CD4-positive, alpha-beta T cell treated with Interleukin-6 at 100 ng/mL for 8 hours (primary cell): ENCODE results near the gene KASH5.
"Not testable (repeated sequence)": the region's sequence is repeated elsewhere in the genome, so short reads cannot be mapped to it uniquely, and the experiment has no call there.

Experiments
- DNase-seq: peaks from one replicate; pipeline ENCODE4 v3.0.0-alpha.2; 2020; ENCODE audit warnings: mixed read lengths, low spot score

Gene KASH5

DNA sequence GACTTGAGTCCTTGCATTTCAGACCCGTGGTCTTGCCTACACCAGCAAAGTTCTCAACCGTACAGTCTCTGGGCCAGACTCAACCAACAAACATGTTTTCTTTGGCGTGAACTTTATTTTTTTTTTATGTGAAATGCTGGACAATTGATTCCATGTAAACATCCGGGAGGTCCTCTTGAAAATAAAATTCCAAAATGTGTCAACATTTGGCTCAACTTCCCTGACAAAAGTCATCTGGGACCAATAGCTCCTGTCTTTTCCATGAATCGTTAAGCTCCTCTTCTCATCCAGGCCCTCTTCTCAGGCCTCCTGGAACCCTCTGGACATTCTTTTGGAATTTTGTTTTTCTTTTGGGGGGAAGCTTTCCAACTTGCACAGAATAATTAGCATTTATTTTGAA lies 67.7 kb downstream of the KASH5 start:
- DNase-seq = no peak

DNA sequence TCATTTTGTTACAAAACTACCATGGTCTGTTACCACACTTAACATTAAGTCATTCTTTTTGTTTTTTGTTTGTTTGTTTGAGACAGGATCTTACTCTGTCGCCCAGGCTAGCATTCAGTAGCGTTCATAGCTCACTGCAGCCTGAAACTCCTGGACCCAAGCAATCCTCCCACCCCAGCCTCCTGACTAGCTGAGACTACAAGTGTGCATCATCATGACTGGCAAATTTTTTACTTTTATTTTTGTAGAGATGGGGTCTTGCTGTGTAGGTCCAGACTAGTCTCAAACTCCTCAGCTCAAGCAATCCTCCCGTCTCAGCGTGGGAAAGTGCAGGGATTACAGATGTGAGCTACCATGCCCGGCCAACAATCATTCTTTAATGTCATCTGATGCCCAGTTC lies 68.3 kb downstream of the KASH5 start:
- DNase-seq = no peak

DNA sequence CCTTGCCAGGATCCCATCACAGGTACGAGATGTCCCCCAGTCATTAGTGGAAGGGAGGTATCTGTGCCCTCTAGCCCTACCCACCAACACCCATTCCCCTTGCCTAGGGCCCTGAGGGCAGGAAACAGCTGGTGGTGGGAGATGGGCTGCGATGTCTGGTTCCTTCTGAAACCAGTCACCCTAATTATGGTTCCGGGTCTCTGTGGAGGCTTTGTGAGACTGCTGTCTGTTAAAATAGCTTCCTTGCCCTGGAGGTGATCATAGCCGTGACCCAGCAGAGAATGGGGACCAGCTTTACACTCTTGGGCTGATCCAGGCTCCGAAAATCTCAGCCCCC lies 70.5 kb downstream of the KASH5 start:
- no peak for DNase-seq

DNA sequence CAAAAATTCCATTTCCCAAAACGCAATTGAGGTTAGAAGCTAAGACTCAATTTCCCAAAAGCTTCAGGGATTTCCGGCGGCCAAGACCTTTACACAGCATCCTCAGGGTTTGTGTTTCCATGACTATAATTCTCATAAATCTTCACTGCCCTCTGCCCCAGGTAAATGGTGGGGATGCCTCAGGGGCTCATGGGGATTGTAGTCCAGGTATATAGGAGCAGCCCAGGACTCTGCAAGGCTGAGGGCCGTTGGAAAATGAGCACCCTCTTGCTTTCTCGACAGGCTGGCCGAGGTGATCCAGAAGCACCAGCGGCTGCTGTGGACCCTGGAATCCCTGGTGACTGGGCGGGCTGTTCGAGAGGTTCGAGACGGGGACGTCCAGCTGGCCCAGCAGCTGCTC lies 71.3 kb downstream of the KASH5 start:
- no peak for DNase-seq

DNA sequence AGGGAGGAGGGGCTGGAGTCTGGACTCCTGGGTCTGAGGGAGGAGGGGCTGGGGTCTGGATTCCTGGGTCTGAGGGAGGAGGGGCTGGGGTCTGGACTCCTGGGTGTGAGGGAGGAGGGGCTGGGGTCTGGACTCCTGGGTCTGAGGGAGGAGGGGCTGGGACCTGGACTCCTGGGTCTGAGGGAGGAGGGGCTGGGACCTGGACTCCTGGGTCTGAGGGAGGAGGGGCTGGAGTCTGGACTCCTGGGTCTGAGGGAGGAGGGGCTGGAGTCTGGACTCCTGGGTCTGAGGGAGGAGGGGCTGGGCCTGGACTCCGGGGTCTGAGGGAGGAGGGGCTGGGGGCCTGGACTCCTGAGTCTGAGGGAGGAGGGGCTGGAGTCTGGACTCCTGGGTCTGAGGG lies 73.1 kb downstream of the KASH5 start:
- not testable (repeated sequence) for DNase-seq

DNA sequence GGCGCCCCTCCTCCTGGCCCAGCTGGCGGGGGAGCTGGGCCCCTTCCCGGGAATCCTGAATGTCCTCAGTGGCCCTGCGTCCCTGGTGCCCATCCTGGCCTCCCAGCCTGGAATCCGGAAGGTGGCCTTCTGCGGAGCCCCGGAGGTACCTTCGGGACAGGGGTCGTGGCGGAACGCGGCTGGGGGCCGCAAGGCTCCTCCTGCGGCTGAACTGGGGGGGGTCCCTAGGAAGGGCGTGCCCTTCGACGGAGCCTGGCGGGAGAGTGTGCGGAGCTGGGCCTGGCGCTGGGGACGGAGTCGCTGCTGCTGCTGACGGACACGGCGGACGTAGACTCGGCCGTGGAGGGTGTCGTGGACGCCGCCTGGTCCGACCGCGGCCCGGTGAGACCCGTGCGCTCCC lies 73.6 kb downstream of the KASH5 start:
- DNase-seq = no peak

DNA sequence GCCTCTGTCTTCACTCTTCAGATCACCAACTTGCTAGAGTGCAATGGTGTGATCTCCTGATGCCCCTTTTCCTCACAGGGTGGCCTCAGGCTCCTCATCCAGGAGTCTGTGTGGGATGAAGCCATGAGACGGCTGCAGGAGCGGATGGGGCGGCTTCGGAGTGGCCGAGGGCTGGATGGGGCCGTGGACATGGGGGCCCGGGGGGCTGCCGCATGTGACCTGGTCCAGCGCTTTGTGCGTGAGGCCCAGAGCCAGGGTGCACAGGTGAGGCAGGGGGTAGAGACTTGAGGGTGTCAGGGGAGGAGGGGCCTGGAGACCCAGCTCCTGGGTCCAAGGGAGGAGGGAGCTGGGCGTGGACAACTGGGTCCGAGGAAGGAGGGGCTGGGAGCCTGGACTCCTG lies 74.4 kb downstream of the KASH5 start:
- DNase-seq = no peak

DNA sequence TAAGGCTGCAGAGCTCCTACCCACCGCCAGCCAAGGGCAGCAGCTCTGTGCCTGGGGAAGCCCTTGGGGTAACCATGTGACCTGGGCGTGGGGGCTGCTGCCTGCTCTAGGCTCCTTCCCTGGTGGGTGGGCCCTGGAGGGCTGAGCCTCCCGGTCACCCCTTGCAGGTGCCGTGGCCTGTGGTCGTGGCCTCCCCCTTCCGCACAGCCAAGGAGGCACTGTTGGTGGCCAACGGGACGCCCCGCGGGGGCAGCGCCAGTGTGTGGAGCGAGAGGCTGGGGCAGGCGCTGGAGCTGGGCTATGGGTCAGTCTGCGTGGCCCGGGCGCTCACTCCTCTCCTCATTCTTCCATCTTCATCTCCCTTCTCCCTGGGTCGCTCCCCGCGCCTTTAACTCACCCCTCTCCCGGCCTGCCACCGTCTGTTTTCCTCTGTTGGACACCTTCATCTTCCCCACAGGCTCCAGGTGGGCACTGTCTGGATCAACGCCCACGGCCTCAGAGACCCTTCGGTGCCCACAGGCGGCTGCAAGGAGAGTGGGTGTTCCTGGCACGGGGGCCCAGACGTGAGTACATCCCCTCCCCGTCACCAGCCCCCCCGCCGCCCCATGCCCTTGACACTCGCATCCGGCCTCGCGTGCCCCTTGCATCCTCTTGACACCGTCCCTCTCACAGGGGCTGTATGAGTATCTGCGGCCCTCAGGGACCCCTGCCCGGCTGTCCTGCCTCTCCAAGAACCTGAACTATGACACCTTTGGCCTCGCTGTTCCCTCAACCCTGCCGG lies 76.1 kb downstream of the KASH5 start:
- no peak for DNase-seq

DNA sequence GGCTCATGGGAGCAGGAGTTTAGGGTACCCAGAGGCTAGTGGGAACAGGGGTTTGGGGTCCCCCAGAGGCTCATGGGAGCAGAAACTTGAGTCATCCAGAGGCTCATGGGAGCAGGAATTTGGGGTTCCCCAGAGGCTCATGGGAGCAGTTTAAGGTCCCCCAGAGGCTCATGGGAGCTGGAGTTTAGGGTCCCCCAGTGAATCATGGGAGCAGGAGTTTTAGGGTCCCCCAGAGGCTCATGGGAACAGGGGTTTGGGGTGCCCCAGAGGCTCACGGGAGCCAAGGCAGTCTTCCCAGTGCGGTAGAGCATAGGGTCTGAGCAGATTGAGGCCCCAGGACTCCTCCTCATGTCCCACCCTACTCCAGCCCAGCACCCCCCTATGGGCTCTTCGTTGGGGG lies 77.3 kb downstream of the KASH5 start:
- DNase-seq = no peak
